ENCODE results near the gene SLC25A48.

DNA sequence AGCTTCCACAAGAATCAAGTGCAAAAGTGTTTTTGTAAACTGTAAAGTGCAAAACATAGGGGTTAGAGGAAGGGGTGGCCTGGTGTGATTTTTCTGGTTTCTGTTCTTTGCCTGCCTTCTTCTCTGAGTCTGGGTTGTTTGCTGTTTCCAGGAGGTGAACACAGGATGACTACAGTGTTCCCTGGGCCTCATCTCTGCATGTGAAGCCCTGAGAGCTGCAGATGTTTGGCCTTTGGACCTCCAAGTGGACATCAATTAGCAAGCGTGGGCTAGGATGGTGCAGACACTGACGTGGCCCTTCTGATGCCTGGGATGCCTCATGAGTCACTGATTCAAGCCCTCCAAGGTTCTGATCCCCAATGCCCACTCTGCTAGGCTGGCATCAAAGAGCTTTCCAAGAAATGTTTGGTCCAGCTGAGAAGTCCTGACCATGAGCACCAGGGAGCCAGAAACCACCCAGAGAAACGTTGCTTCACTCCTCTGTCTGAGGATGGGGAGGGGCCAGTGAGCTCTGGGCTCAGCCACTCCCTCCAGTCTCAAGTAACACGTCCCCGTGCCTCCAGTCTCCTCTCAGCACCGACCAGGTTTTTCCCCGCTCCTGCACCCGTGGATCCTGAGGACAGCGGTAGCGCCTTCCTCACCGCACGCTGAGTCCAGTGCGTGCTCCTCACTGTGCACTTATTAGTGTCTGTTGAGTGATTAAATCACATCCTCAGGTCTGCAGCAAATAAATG, 53.6 kb downstream of the SLC25A48 start:
- TF ChIP-seq, protein P1, sequence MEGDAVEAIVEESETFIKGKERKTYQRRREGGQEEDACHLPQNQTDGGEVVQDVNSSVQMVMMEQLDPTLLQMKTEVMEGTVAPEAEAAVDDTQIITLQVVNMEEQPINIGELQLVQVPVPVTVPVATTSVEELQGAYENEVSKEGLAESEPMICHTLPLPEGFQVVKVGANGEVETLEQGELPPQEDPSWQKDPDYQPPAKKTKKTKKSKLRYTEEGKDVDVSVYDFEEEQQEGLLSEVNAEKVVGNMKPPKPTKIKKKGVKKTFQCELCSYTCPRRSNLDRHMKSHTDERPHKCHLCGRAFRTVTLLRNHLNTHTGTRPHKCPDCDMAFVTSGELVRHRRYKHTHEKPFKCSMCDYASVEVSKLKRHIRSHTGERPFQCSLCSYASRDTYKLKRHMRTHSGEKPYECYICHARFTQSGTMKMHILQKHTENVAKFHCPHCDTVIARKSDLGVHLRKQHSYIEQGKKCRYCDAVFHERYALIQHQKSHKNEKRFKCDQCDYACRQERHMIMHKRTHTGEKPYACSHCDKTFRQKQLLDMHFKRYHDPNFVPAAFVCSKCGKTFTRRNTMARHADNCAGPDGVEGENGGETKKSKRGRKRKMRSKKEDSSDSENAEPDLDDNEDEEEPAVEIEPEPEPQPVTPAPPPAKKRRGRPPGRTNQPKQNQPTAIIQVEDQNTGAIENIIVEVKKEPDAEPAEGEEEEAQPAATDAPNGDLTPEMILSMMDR (conservative IDR thresholded peaks at IDR 0.05), result no peak
- no peak for TF ChIP-seq EZH2 (IDR thresholded peaks at IDR 0.05; ENCODE audit: low read depth)
